Measurements from ENCODE around the gene CDH18.

CDH18 gene

GRCh38 chr5:19977099-19977498 lies 10.9 kb downstream of the CDH18 start:
- Histone ChIP-seq H3K9ac (ENCODE audit: low read depth, low read length) (no peak overlapping the region), H3K9me3 (ENCODE audit: control insufficient read depth, insufficient read depth, low read length) (no peaks in the 10 kb centered on the region), H3K36me3 (ENCODE audit: insufficient read depth, low read length) (no peaks in the 10 kb centered on the region), H3K4me1 (ENCODE audit: insufficient read depth, low read length) (no peaks in the 10 kb centered on the region)

GRCh38 chr5:19975795-19976194 lies 12.2 kb downstream of the CDH18 start:
- Histone ChIP-seq H3K9me3 (ENCODE audit: control insufficient read depth, insufficient read depth, low read length) (no peaks in the 10 kb centered on the region), H3K9ac (ENCODE audit: low read depth, low read length) (no peak overlapping the region), H3K4me1 (ENCODE audit: insufficient read depth, low read length) (no peaks in the 10 kb centered on the region), H3K36me3 (ENCODE audit: insufficient read depth, low read length) (no peaks in the 10 kb centered on the region)

- H3K9me3 ChIP-seq (ENCODE audit: control insufficient read depth, insufficient read depth, low read length): no peaks in the 10 kb centered on the region
- H3K36me3 ChIP-seq (ENCODE audit: insufficient read depth, low read length): no peaks in the 10 kb centered on the region
- no peak overlapping the region for H3K9ac ChIP-seq (ENCODE audit: low read depth, low read length)
- H3K4me1 ChIP-seq (ENCODE audit: insufficient read depth, low read length): no peaks in the 10 kb centered on the region
Observed at GRCh38 chr5:19960451-19960850, 27.5 kb downstream of the CDH18 start.

- no peaks in the 10 kb centered on the region for H3K9me3 ChIP-seq (ENCODE audit: control insufficient read depth, insufficient read depth, low read length)
- H3K36me3 ChIP-seq (ENCODE audit: insufficient read depth, low read length): no peaks in the 10 kb centered on the region
- H3K4me1 ChIP-seq (ENCODE audit: insufficient read depth, low read length): no peaks in the 10 kb centered on the region
Observed at GRCh38 chr5:19959830-19960384, 28.1 kb downstream of the CDH18 start.

GRCh38 chr5:19950897-19951296 lies 37.1 kb downstream of the CDH18 start:
- Histone ChIP-seq H3K4me1 (ENCODE audit: insufficient read depth, low read length) (no peaks in the 10 kb centered on the region), H3K9me3 (ENCODE audit: control insufficient read depth, insufficient read depth, low read length) (no peaks in the 10 kb centered on the region), H3K36me3 (ENCODE audit: insufficient read depth, low read length) (no peaks in the 10 kb centered on the region), H3K9ac (ENCODE audit: low read depth, low read length) (no peak overlapping the region)

More at GRCh38 chr5:19959830-19960384, 28.1 kb downstream of the CDH18 start:
- H3K9ac ChIP-seq (ENCODE audit: low read depth, low read length): no peak overlapping the region

GRCh38 chr5:19940192-19940591 lies 47.8 kb downstream of the CDH18 start:
- Histone ChIP-seq H3K4me1 (ENCODE audit: insufficient read depth, low read length) (peaks cover 5% of the 10 kb centered on the region; the same call in 1 of the 2 replicates), H3K9ac (ENCODE audit: low read depth, low read length) (no peak overlapping the region), H3K9me3 (ENCODE audit: control insufficient read depth, insufficient read depth, low read length) (no peaks in the 10 kb centered on the region), H3K36me3 (ENCODE audit: insufficient read depth, low read length) (no peaks in the 10 kb centered on the region)

- Histone ChIP-seq H3K4me1 (ENCODE audit: insufficient read depth, low read length) (peaks cover 44% of the 10 kb centered on the region), H3K36me3 (ENCODE audit: insufficient read depth, low read length) (no peaks in the 10 kb centered on the region), H3K9me3 (ENCODE audit: control insufficient read depth, insufficient read depth, low read length) (no peaks in the 10 kb centered on the region), H3K9ac (ENCODE audit: low read depth, low read length) (no peak overlapping the region)
Observed at GRCh38 chr5:19930451-19930850, 57.5 kb downstream of the CDH18 start.

- Histone ChIP-seq H3K9me3 (ENCODE audit: control insufficient read depth, insufficient read depth, low read length) (no peaks in the 10 kb centered on the region), H3K36me3 (ENCODE audit: insufficient read depth, low read length) (no peaks in the 10 kb centered on the region), H3K9ac (ENCODE audit: low read depth, low read length) (no peak overlapping the region), H3K4me1 (ENCODE audit: insufficient read depth, low read length) (peaks cover 36% of the 10 kb centered on the region)
Observed at GRCh38 chr5:19928562-19929421, 59.2 kb downstream of the CDH18 start.

- no peaks in the 10 kb centered on the region for H3K9me3 ChIP-seq (ENCODE audit: control insufficient read depth, insufficient read depth, low read length)
- no peak overlapping the region for H3K9ac ChIP-seq (ENCODE audit: low read depth, low read length)
- H3K4me1 ChIP-seq (ENCODE audit: insufficient read depth, low read length): peaks cover 36% of the 10 kb centered on the region
- no peaks in the 10 kb centered on the region for H3K36me3 ChIP-seq (ENCODE audit: insufficient read depth, low read length)
Observed at GRCh38 chr5:19927919-19928318, 60.1 kb downstream of the CDH18 start.

- Histone ChIP-seq H3K9ac (ENCODE audit: low read depth, low read length) (no peak overlapping the region), H3K36me3 (ENCODE audit: insufficient read depth, low read length) (no peaks in the 10 kb centered on the region), H3K4me1 (ENCODE audit: insufficient read depth, low read length) (peaks cover 36% of the 10 kb centered on the region), H3K9me3 (ENCODE audit: control insufficient read depth, insufficient read depth, low read length) (no peaks in the 10 kb centered on the region)
Observed at GRCh38 chr5:19927170-19927569, 60.8 kb downstream of the CDH18 start.

- peaks cover 19% of the 10 kb centered on the region for H3K4me1 ChIP-seq (ENCODE audit: insufficient read depth, low read length)
- no peaks in the 10 kb centered on the region for H3K9me3 ChIP-seq (ENCODE audit: control insufficient read depth, insufficient read depth, low read length)
- H3K9ac ChIP-seq (ENCODE audit: low read depth, low read length): no peak overlapping the region
- H3K36me3 ChIP-seq (ENCODE audit: insufficient read depth, low read length): no peaks in the 10 kb centered on the region
Observed at GRCh38 chr5:19923742-19924141, 64.3 kb downstream of the CDH18 start.

- Histone ChIP-seq H3K4me1 (ENCODE audit: insufficient read depth, low read length) (no peaks in the 10 kb centered on the region), H3K36me3 (ENCODE audit: insufficient read depth, low read length) (no peaks in the 10 kb centered on the region)
Observed at GRCh38 chr5:19920761-19921160, 67.2 kb downstream of the CDH18 start.

GRCh38 chr5:19918780-19919179 lies 69.2 kb downstream of the CDH18 start:
- no peaks in the 10 kb centered on the region for H3K9me3 ChIP-seq (ENCODE audit: control insufficient read depth, insufficient read depth, low read length)
- H3K9ac ChIP-seq (ENCODE audit: low read depth, low read length): no peak overlapping the region
- no peaks in the 10 kb centered on the region; the same call in 1 of the 2 replicates for H3K4me1 ChIP-seq (ENCODE audit: insufficient read depth, low read length)
- no peaks in the 10 kb centered on the region for H3K36me3 ChIP-seq (ENCODE audit: insufficient read depth, low read length)

More at GRCh38 chr5:19920761-19921160, 67.2 kb downstream of the CDH18 start:
- Histone ChIP-seq H3K9me3 (ENCODE audit: control insufficient read depth, insufficient read depth, low read length) (no peaks in the 10 kb centered on the region), H3K9ac (ENCODE audit: low read depth, low read length) (no peak overlapping the region)

GRCh38 chr5:19917588-19918122 lies 70.3 kb downstream of the CDH18 start:
- Histone ChIP-seq H3K36me3 (ENCODE audit: insufficient read depth, low read length) (no peaks in the 10 kb centered on the region), H3K9me3 (ENCODE audit: control insufficient read depth, insufficient read depth, low read length) (no peaks in the 10 kb centered on the region), H3K4me1 (ENCODE audit: insufficient read depth, low read length) (peaks cover 1% of the 10 kb centered on the region; the same call in 1 of the 2 replicates), H3K9ac (ENCODE audit: low read depth, low read length) (no peak overlapping the region)

GRCh38 chr5:19910136-19910535 lies 77.9 kb downstream of the CDH18 start:
- H3K9me3 ChIP-seq (ENCODE audit: control insufficient read depth, insufficient read depth, low read length): no peaks in the 10 kb centered on the region
- H3K4me1 ChIP-seq (ENCODE audit: insufficient read depth, low read length): peaks cover 3% of the 10 kb centered on the region
- H3K36me3 ChIP-seq (ENCODE audit: insufficient read depth, low read length): no peaks in the 10 kb centered on the region
- no peak overlapping the region for H3K9ac ChIP-seq (ENCODE audit: low read depth, low read length)

All from ES-I3 (cell line).